Neuronal stem cell (in vitro differentiated cells): ENCODE data around the gene RHOXF2.
"Not testable (repeated sequence)": the region's sequence is repeated elsewhere in the genome, so short reads cannot be mapped to it uniquely, and the experiment has no call there.

Source experiments
- DNase-seq: peaks from one replicate; pipeline ENCODE4 v3.0.0-alpha.2; 2013; ENCODE audit warnings: low spot score
- H2AFZ ChIP-seq: one replicate; pipeline ENCODE4 v1.6.1; 2013; ENCODE audit warnings: mild to moderate bottlenecking, low read length, inconsistent platforms
- H2AK5ac ChIP-seq: 2 replicates; pipeline ENCODE4 v1.6.1; 2013; ENCODE audit warnings: low read depth, mild to moderate bottlenecking, inconsistent platforms, low read length, moderate library complexity, mixed read lengths
- H2BK120ac ChIP-seq: 2 replicates; pipeline ENCODE4 v1.6.1; 2013; ENCODE audit warnings: low read depth, mild to moderate bottlenecking, inconsistent platforms, low read length, moderate library complexity, mixed read lengths
- H2BK12ac ChIP-seq: one replicate; pipeline ENCODE4 v1.6.1; 2013; ENCODE audit warnings: low read length, inconsistent platforms
- H2BK15ac ChIP-seq: 2 replicates; pipeline ENCODE4 v1.6.1; 2013; ENCODE audit warnings: mild to moderate bottlenecking, low read length, inconsistent platforms, mixed read lengths
- H2BK5ac ChIP-seq: one replicate; pipeline ENCODE4 v1.6.1; 2013; ENCODE audit warnings: inconsistent platforms, mild to moderate bottlenecking, low read length, moderate library complexity
- H3K14ac ChIP-seq: one replicate; pipeline ENCODE4 v1.6.1; 2013; ENCODE audit warnings: low read length, inconsistent platforms
- H3K18ac ChIP-seq: 2 replicates; pipeline ENCODE4 v1.6.1; 2013; ENCODE audit warnings: low read length, inconsistent platforms
- H3K23ac ChIP-seq: 2 replicates; pipeline ENCODE4 v1.6.1; 2013; ENCODE audit warnings: low read depth, mild to moderate bottlenecking, mixed read lengths, low read length, inconsistent platforms; ENCODE audit not compliant: poor library complexity
- H3K27ac ChIP-seq: replicated peaks from 3 replicates; pipeline ENCODE4 v1.5.1; 2013; ENCODE audit warnings: low read length, inconsistent platforms
- H3K27me3 ChIP-seq, 3 experiments: 2 replicates each; pipeline ENCODE4 v1.6.1; 2013; ENCODE audit warnings: low read length in 3 of 3, mild to moderate bottlenecking in 2 of 3, inconsistent platforms in 1 of 3, low read depth in 1 of 3, mixed read lengths in 1 of 3, moderate library complexity in 1 of 3; ENCODE audit not compliant: control insufficient read depth in 3 of 3, insufficient read depth in 3 of 3
- H3K36me3 ChIP-seq, 2 donors: replicated peaks in 1 of 2; 2 replicates each; pipeline ENCODE4 v1.6.1; 2013; ENCODE audit warnings: low read length in 2 of 2; ENCODE audit not compliant: control insufficient read depth in 2 of 2, insufficient read depth in 2 of 2
- H3K4ac ChIP-seq: 2 replicates; pipeline ENCODE4 v1.6.1; 2013; ENCODE audit warnings: inconsistent platforms, mild to moderate bottlenecking, low read length, moderate library complexity
- H3K4me1 ChIP-seq, 2 donors: 1 replicate in 1 of 2; 2 replicates in 1 of 2; pipeline ENCODE4 v1.6.1; 2013; ENCODE audit warnings: low read length in 2 of 2, low read depth in 1 of 2; ENCODE audit not compliant: control insufficient read depth in 2 of 2, insufficient read depth in 1 of 2
- H3K4me2 ChIP-seq: one replicate; pipeline ENCODE4 v1.6.1; 2013; ENCODE audit warnings: mild to moderate bottlenecking, low read length, inconsistent platforms; ENCODE audit not compliant: insufficient read depth, poor library complexity, severe bottlenecking
- H3K4me3 ChIP-seq, 2 donors: 2 replicates each; pipeline ENCODE4 v1.5.1; 2013; ENCODE audit warnings: low read length in 2 of 2, mild to moderate bottlenecking in 2 of 2, inconsistent platforms in 1 of 2, moderate library complexity in 1 of 2
- H3K79me1 ChIP-seq: one replicate; pipeline ENCODE4 v1.6.1; 2013; ENCODE audit warnings: low read depth, mild to moderate bottlenecking, inconsistent platforms, low read length, moderate library complexity
- H3K9ac ChIP-seq: one replicate; pipeline ENCODE4 v1.6.1; 2013; ENCODE audit warnings: mild to moderate bottlenecking, low read depth, low read length, inconsistent platforms; ENCODE audit not compliant: poor library complexity
- H3K9me3 ChIP-seq, 2 donors: replicated peaks in 1 of 2; 2 replicates each; pipeline versions ENCODE3 to v1.6.1; 2013; ENCODE audit warnings: low read length in 2 of 2, mild to moderate bottlenecking in 2 of 2, inconsistent platforms in 1 of 2, low read depth in 1 of 2, mixed read lengths in 1 of 2, moderate library complexity in 1 of 2; ENCODE audit not compliant: control insufficient read depth in 2 of 2, insufficient read depth in 1 of 2
- H4K8ac ChIP-seq: one replicate; pipeline ENCODE4 v1.6.1; 2013; ENCODE audit warnings: low read depth, mild to moderate bottlenecking, inconsistent platforms, low read length, moderate library complexity
- H4K91ac ChIP-seq: one replicate; pipeline ENCODE4 v1.6.1; 2013; ENCODE audit warnings: low read length, low read depth, mild to moderate bottlenecking, inconsistent platforms; ENCODE audit not compliant: poor library complexity
- WGBS, 2 donors: extraction: QIAGEN DNeasy Blood & Tissue Kit; methylation state at CpG; one replicate each; pipeline ENCODE4 v1.1.7; 2013; ENCODE audit warnings: missing lambda C conversion rate in 2 of 2, mixed read lengths in 1 of 2; ENCODE audit not compliant: insufficient read length in 2 of 2, insufficient replicate concordance in 1 of 2; ENCODE audit errors: extremely low coverage in 2 of 2; 5-methylcytosine and 5-hydroxymethylcytosine counted together

The RHOXF2 gene

GRCh38 chrX:120159086-120159485 lies 673 bp downstream of the RHOXF2 start:
- not testable (repeated sequence) for H3K4me1 ChIP-seq, H3K23ac ChIP-seq, H3K4ac ChIP-seq, H3K9ac ChIP-seq, H2BK12ac ChIP-seq, H3K27me3 ChIP-seq, H2AFZ ChIP-seq, DNase-seq, H3K14ac ChIP-seq, H3K9me3 ChIP-seq, H3K18ac ChIP-seq, H4K8ac ChIP-seq, H2BK120ac ChIP-seq, H3K4me2 ChIP-seq, H3K4me3 ChIP-seq, H3K36me3 ChIP-seq, H2BK15ac ChIP-seq, H2AK5ac ChIP-seq, H3K79me1 ChIP-seq, H4K91ac ChIP-seq, H3K27ac ChIP-seq, H2BK5ac ChIP-seq
- WGBS, 2 donors: no CpG with 5 or more reads among the region's 33 CpGs

DNA sequence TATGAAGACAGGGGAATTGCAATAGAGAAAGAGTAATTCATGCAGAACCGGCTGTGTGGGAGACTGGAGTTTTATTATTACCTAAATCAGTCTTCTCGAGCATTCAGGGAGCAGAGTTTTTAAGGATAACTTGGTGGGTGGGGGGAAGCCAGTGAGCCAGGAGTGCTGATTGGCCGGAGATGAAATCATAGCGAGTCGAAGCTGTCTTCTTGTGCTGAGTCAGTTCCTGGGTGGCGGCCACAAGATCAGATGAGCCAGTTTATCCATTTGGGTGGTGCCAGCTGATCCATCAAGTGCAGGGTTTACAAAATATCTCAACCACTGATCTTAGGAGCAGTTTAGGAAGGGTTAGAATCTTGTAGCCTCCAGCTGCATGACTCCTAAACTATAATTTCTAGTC lies 34.8 kb downstream of the RHOXF2 start:
- H2BK15ac ChIP-seq, H2BK120ac ChIP-seq, H3K36me3 ChIP-seq, H3K79me1 ChIP-seq, H2AFZ ChIP-seq, H3K4ac ChIP-seq, H3K27me3 ChIP-seq, DNase-seq, H3K18ac ChIP-seq, H3K9me3 ChIP-seq, H4K91ac ChIP-seq, H3K23ac ChIP-seq, H3K4me1 ChIP-seq, H2BK12ac ChIP-seq, H3K4me2 ChIP-seq, H3K27ac ChIP-seq, H2BK5ac ChIP-seq, H4K8ac ChIP-seq, H2AK5ac ChIP-seq, H3K14ac ChIP-seq, H3K9ac ChIP-seq, H3K4me3 ChIP-seq: not testable (repeated sequence)
- WGBS, 2 donors: no CpG with 5 or more reads among the region's 6 CpGs

- not testable (repeated sequence) for H3K14ac ChIP-seq, H4K91ac ChIP-seq, H3K18ac ChIP-seq, H3K27me3 ChIP-seq, H2AK5ac ChIP-seq, H2BK12ac ChIP-seq, H2BK15ac ChIP-seq, H3K79me1 ChIP-seq, H3K4me3 ChIP-seq, H2BK120ac ChIP-seq, H3K4ac ChIP-seq, H3K23ac ChIP-seq, H3K4me2 ChIP-seq, H2BK5ac ChIP-seq, H4K8ac ChIP-seq, H3K27ac ChIP-seq, DNase-seq, H3K9me3 ChIP-seq, H2AFZ ChIP-seq, H3K4me1 ChIP-seq, H3K36me3 ChIP-seq, H3K9ac ChIP-seq
- no CpG with 5 or more reads among the region's 2 CpGs for WGBS, 2 donors
Measured at GRCh38 chrX:120193720-120194119, 35.3 kb downstream of the RHOXF2 start.

DNA sequence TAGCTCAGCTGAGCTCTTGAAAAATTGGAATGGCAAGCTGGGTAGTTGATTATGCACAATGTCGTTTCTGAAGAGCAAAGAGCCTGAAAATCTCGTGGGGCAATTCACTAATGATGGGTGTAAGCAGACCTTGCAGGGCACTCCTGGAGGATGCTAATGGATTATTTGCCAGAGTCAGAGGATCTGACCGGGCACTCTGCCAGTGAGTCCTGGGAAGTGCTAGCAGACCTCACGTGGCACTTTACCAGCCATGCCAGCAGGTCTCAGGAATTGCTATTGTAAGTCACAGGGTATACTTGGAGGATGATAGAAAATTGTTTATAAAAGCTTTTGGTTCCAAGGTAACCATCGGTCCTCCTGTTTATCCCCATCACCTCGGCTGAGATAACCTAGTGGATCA lies 37.4 kb downstream of the RHOXF2 start:
- H4K8ac ChIP-seq, H2BK12ac ChIP-seq, H3K4me1 ChIP-seq, H3K14ac ChIP-seq, H3K4me3 ChIP-seq, H3K9ac ChIP-seq, H2AK5ac ChIP-seq, DNase-seq, H3K18ac ChIP-seq, H2BK15ac ChIP-seq, H3K23ac ChIP-seq, H3K9me3 ChIP-seq, H3K79me1 ChIP-seq, H3K27ac ChIP-seq, H3K4me2 ChIP-seq, H4K91ac ChIP-seq, H2BK120ac ChIP-seq, H3K36me3 ChIP-seq, H3K4ac ChIP-seq, H2AFZ ChIP-seq, H2BK5ac ChIP-seq, H3K27me3 ChIP-seq: not testable (repeated sequence)
- WGBS, 2 donors: no CpG with 5 or more reads among the region's 6 CpGs
